Measurements from ENCODE around the gene SH3GLB1. TPM values are rescaled to one million over a fixed set of nuclear protein-coding genes. Genes with fewer than 3 reads are reported as not detected.

Gene SH3GLB1
- total RNA-seq, 1 donor from 2014 or later = 53.8 TPM

GRCh38 chr1:86782482-86782881 is 78.1 kb downstream of the SH3GLB1 start:
- H3K36me3 ChIP-seq = no peaks in the 10 kb centered on the region
- H3K27ac ChIP-seq = no peak overlapping the region
- TF ChIP-seq POLR2A (IDR thresholded peaks at IDR 0.05) (no peak), POLR2AphosphoS5 (IDR thresholded peaks at IDR 0.05; ENCODE audit: insufficient read depth in 1 of 2, low read depth in 1 of 2) (no peak)
- TF ChIP-seq, protein P1, sequence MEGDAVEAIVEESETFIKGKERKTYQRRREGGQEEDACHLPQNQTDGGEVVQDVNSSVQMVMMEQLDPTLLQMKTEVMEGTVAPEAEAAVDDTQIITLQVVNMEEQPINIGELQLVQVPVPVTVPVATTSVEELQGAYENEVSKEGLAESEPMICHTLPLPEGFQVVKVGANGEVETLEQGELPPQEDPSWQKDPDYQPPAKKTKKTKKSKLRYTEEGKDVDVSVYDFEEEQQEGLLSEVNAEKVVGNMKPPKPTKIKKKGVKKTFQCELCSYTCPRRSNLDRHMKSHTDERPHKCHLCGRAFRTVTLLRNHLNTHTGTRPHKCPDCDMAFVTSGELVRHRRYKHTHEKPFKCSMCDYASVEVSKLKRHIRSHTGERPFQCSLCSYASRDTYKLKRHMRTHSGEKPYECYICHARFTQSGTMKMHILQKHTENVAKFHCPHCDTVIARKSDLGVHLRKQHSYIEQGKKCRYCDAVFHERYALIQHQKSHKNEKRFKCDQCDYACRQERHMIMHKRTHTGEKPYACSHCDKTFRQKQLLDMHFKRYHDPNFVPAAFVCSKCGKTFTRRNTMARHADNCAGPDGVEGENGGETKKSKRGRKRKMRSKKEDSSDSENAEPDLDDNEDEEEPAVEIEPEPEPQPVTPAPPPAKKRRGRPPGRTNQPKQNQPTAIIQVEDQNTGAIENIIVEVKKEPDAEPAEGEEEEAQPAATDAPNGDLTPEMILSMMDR (IDR thresholded peaks at IDR 0.05) = no peak
- H3K4me3 ChIP-seq = no peak overlapping the region
- intact Hi-C loops (cut with DNase I) = no loop called here
- no peak for DNase-seq (ENCODE audit: extremely low spot score in 2 of 2)
- H3K27me3 ChIP-seq = no peaks in the 10 kb centered on the region
- no peaks in the 10 kb centered on the region for H3K9me3 ChIP-seq
- no peaks in the 10 kb centered on the region for H3K4me1 ChIP-seq

- intact Hi-C loops (cut with DNase I) = loop anchor here (1.0 kb wide), 1 partner anchor 13 kb away; no protein-coding TSS in a partner anchor
- H3K4me1 ChIP-seq = peaks cover 14% of the 10 kb centered on the region
- no peak overlapping the region for H3K27ac ChIP-seq
- no peaks in the 10 kb centered on the region for H3K9me3 ChIP-seq
- H3K4me3 ChIP-seq = no peak overlapping the region
- no peaks in the 10 kb centered on the region for H3K27me3 ChIP-seq
- TF ChIP-seq POLR2AphosphoS5 (IDR thresholded peaks at IDR 0.05; ENCODE audit: insufficient read depth in 1 of 2, low read depth in 1 of 2) (no peak), POLR2A (IDR thresholded peaks at IDR 0.05) (no peak)
- TF ChIP-seq, protein P1 (IDR thresholded peaks at IDR 0.05) = no peak
- no peak for DNase-seq (ENCODE audit: extremely low spot score in 2 of 2)
- H3K36me3 ChIP-seq = no peaks in the 10 kb centered on the region
Measured at GRCh38 chr1:86787621-86788020, 83.2 kb downstream of the SH3GLB1 start.

GRCh38 chr1:86788300-86789206 is 84.2 kb downstream of the SH3GLB1 start:
- Histone ChIP-seq H3K9me3 (no peaks in the 10 kb centered on the region), H3K4me1 (peaks cover 23% of the 10 kb centered on the region), H3K27me3 (no peaks in the 10 kb centered on the region), H3K4me3 (no peak overlapping the region), H3K36me3 (no peaks in the 10 kb centered on the region), H3K27ac (peak overlapping the region; percentile 58)
- TF ChIP-seq POLR2AphosphoS5 (IDR thresholded peaks at IDR 0.05; ENCODE audit: insufficient read depth in 1 of 2, low read depth in 1 of 2) (peak in 1 of 2 donors; percentile 54), POLR2A (IDR thresholded peaks at IDR 0.05) (no peak)
- intact Hi-C loops (cut with DNase I) = loop anchor here (1.0 kb wide), 1 partner anchor 14 kb away; no protein-coding TSS in a partner anchor
- DNase-seq (ENCODE audit: extremely low spot score in 2 of 2) = no peak

DNA sequence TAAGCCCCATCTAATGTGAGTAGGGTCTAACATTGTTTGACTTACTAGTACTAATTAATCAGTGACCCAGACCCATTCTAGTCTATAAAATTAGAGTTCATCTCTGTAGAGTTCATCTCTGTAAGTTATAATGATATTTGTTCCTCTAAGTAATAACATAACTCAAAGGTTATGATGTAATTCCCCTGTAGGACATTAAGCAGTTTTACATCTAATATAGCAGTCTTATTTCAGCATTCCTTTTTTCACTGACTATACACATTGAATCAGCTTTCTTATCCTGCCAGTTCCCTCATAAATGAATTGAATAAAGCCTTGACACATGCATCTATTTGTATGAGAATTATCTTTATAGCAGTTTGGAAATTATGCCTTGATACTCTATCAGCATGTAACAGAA is 90.9 kb downstream of the SH3GLB1 start:
- H3K9me3 ChIP-seq = no peaks in the 10 kb centered on the region
- no peaks in the 10 kb centered on the region for H3K36me3 ChIP-seq
- peaks cover 16% of the 10 kb centered on the region for H3K4me1 ChIP-seq
- H3K27me3 ChIP-seq = no peaks in the 10 kb centered on the region
- no peak overlapping the region for H3K4me3 ChIP-seq
- intact Hi-C loops (cut with DNase I) = no loop called here
- H3K27ac ChIP-seq = no peak overlapping the region
- no peak for DNase-seq (ENCODE audit: extremely low spot score in 2 of 2)
- TF ChIP-seq POLR2AphosphoS5 (IDR thresholded peaks at IDR 0.05; ENCODE audit: insufficient read depth in 1 of 2, low read depth in 1 of 2) (no peak), POLR2A (IDR thresholded peaks at IDR 0.05) (no peak)
- TF ChIP-seq, protein P1 (IDR thresholded peaks at IDR 0.05) = no peak

Other genes starting within 250 kb of the SH3GLB1 start
- not detected for gene CLCA1, start 235.6 kb upstream of the SH3GLB1 start, total RNA-seq
- gene CLCA4, start 157.5 kb upstream of the SH3GLB1 start, total RNA-seq = 44.0 TPM
- gene SELENOF, start 209.6 kb downstream of the SH3GLB1 start, total RNA-seq = 77.3 TPM
- gene HS2ST1, start 210.1 kb downstream of the SH3GLB1 start, total RNA-seq = 11.5 TPM

All from vagina (tissue), 2 donors.